GM12864 (cell line): ENCODE results near the gene CYTH1.

Experiments
- DNase-seq: peaks from one replicate; pipeline ENCODE4 v3.0.0-alpha.2; 2011; ENCODE audit warnings: low read depth
- H3K4me3 ChIP-seq: 2 replicates; pipeline ENCODE4 v1.5.1; 2011; ENCODE audit warnings: mild to moderate bottlenecking, low read depth, low read length, control low read depth
- CTCF ChIP-seq: IDR thresholded peaks from 2 replicates; pipeline ENCODE4 v1.5.1; 2011; ENCODE audit warnings: low read depth, mild to moderate bottlenecking, moderate library complexity, low read length, control low read depth, inconsistent platforms; ENCODE audit errors: missing control alignments

The CYTH1 gene

GRCh38 chr17:78742901-78743300, 39.2 kb downstream of the CYTH1 start:
- H3K4me3 ChIP-seq: no peak overlapping the region
- no peak for TF ChIP-seq CTCF
- no peak for DNase-seq

DNA sequence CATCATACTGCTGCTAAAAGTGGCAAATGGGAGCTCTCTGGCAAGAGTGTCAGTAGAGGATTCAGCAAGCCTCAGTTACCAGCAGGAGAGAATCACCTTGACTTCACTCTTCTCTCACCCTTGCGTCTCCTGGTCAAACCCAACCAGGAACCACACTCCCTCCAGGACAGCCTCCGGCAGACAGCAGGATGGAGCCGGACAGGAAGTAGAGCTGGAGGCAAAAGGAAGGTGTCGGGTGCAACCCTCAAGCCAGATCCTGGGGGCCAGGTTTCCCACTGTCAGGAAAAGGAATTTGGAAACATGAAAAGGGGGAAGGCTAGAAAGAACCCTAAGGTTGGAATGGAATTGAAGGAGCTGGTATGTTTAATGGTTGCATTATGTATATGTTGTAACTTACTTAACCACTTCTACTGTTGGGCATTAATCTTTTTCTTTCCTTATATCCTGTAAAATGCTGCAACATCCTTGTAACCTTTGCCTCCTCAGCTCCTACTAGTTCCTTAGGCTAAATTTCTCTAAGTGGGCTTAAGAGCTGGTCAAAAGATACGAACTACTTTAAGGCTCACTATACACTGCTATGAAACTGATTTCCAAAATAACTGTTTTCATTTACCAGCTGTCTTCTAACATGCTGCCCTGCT, 40.3 kb downstream of the CYTH1 start:
- DNase-seq: no peak
- H3K4me3 ChIP-seq: no peak overlapping the region
- no peak for TF ChIP-seq CTCF

- H3K4me3 ChIP-seq: peak overlapping the region; percentile 13
- peak; percentile 78 for DNase-seq
Observed at GRCh38 chr17:78739331-78739931, 42.6 kb downstream of the CYTH1 start.

GRCh38 chr17:78738698-78739097, 43.4 kb downstream of the CYTH1 start:
- no peak for DNase-seq
- H3K4me3 ChIP-seq: no peak overlapping the region
- TF ChIP-seq CTCF: no peak

More at GRCh38 chr17:78739331-78739931, 42.6 kb downstream of the CYTH1 start:
- no peak for TF ChIP-seq CTCF

GRCh38 chr17:78738278-78738677, 43.8 kb downstream of the CYTH1 start:
- H3K4me3 ChIP-seq: no peak overlapping the region; the same call in 1 of the 2 replicates
- DNase-seq: no peak
- TF ChIP-seq CTCF: no peak

- DNase-seq: no peak
- H3K4me3 ChIP-seq: peak overlapping the region; percentile 90; the same call in 1 of the 2 replicates
Observed at GRCh38 chr17:78737332-78737731, 44.7 kb downstream of the CYTH1 start.

More at GRCh38 chr17:78737332-78737731, 44.7 kb downstream of the CYTH1 start:
- no peak for TF ChIP-seq CTCF
